Activated naive CD4-positive, alpha-beta T cell treated with Interleukin-2 at 50 U/mL for 16 hours (primary cell): Measurements from ENCODE around the gene TRPV2.
"Not testable (repeated sequence)": the region's sequence is repeated elsewhere in the genome, so short reads cannot be mapped to it uniquely, and the experiment has no call there.

Experiments used
- DNase-seq: peaks from one replicate; pipeline ENCODE4 v3.0.0-alpha.2; 2020

The TRPV2 gene

GRCh38 chr17:16415031-16415924 is at the start of gene TRPV2:
TSS of gene TRPV2 (plus strand) at chr17:16415571. CDS start at chr17:16417669, 2,098 bp downstream.
- DNase-seq = peak; percentile 54

- DNase-seq = no peak
These were observed 43.6 kb upstream of the TRPV2 start for GRCh38 chr17:16371742-16372141.

GRCh38 chr17:16374146-16374938 is 41.0 kb upstream of the TRPV2 start:
- DNase-seq = no peak

GRCh38 chr17:16377941-16378341 is 37.4 kb upstream of the TRPV2 start:
- DNase-seq = no peak

GRCh38 chr17:16378636-16379282 is 36.6 kb upstream of the TRPV2 start:
- DNase-seq = no peak

- no peak for DNase-seq
These were observed 35.7 kb upstream of the TRPV2 start for GRCh38 chr17:16379654-16380053.

GRCh38 chr17:16380640-16381495 is 34.5 kb upstream of the TRPV2 start, which contains the start of gene UBB:
TSS of gene UBB (plus strand) at chr17:16381091. CDS start at chr17:16381908, 817 bp downstream.
- peak; percentile 95 for DNase-seq

GRCh38 chr17:16381496-16381820 is 33.9 kb upstream of the TRPV2 start:
- peak; percentile 53 for DNase-seq

GRCh38 chr17:16383216-16383615 is 32.2 kb upstream of the TRPV2 start:
- no peak for DNase-seq

- DNase-seq = no peak
These were observed 31.5 kb upstream of the TRPV2 start for GRCh38 chr17:16383772-16384287.

GRCh38 chr17:16384557-16384956 is 30.8 kb upstream of the TRPV2 start:
- no peak for DNase-seq

- DNase-seq = not testable (repeated sequence)
These were observed 29.3 kb upstream of the TRPV2 start for GRCh38 chr17:16386126-16386507.

- no peak for DNase-seq
These were observed 23.9 kb upstream of the TRPV2 start for GRCh38 chr17:16391451-16391850.

- not testable (repeated sequence) for DNase-seq
These were observed 22.9 kb upstream of the TRPV2 start for GRCh38 chr17:16392491-16392890.

GRCh38 chr17:16395887-16396286 is 19.5 kb upstream of the TRPV2 start:
- DNase-seq = not testable (repeated sequence)

- not testable (repeated sequence) for DNase-seq
These were observed 18.7 kb upstream of the TRPV2 start for GRCh38 chr17:16396693-16397092.

GRCh38 chr17:16398270-16399267 is 16.8 kb upstream of the TRPV2 start:
- no peak for DNase-seq

GRCh38 chr17:16403847-16404246 is 11.5 kb upstream of the TRPV2 start:
- not testable (repeated sequence) for DNase-seq

- DNase-seq = no peak
These were observed 8.4 kb upstream of the TRPV2 start for GRCh38 chr17:16406742-16407674.
